ENCODE measurements around the gene ANO9. TPM values are rescaled to one million over a fixed set of nuclear protein-coding genes. Genes with fewer than 3 reads are reported as not detected.
A peak's percentile ranks its signal among the peaks of the same experiment; 100 is the strongest.

ANO9 gene
- total and polyA plus RNA-seq, 2 experiments from 2014 or later: 9.0 to 10.2 TPM

DNA sequence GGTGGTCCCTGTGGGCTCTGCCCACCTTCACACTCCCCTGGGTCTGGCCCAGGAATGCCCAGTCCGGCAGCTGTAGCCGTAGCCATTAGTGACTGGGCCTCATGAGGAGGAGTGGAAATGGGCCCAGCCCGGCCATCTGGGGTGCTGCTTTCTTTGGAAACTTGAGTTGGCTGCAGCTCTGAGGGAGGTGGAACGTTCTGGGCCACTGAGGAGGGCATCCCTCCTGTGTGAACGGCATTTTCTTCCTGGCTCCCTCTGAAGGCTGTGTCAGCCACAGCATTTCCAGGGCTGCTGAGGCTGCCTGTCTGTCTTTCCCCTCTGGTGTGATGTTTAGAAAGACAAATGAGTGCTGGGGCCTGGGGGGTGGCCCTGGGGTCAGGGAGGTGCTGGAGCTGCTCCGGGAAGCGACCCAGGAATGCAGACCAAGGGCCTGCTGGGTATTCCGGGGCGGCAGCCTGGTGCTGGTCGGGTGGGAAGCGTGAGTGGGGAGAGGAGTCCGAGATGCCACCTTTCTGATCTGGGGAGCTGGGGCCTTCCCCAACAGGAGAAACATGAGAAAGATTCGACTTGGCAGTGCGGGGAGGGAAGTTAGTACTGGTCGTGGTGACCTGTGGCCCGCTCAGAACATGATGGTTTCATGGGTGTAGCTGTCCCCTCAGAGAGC lies 35.4 kb upstream of the ANO9 start:
- H3K4me1 ChIP-seq (ENCODE audit: insufficient read depth): no peaks in the 10 kb centered on the region
- ATAC-seq: peak; percentile 25
- H3K79me2 ChIP-seq (replicated peaks; ENCODE audit: insufficient read depth): peaks cover 29% of the 10 kb centered on the region
- no peaks in the 10 kb centered on the region for H3K36me3 ChIP-seq (ENCODE audit: insufficient read depth)
- no peak for DNase-seq (ENCODE audit: low spot score)
- H3K27ac ChIP-seq (ENCODE audit: low read depth): no peak overlapping the region
- peaks cover 8% of the 10 kb centered on the region for H3F3A ChIP-seq (replicated peaks; ENCODE audit: low read depth)
- no peak overlapping the region for H3K4me3 Mint-ChIP-seq
- no peaks in the 10 kb centered on the region for H3K9me3 Mint-ChIP-seq
- peaks cover 3% of the 10 kb centered on the region for H3K4me1 Mint-ChIP-seq
- peaks cover 6% of the 10 kb centered on the region for H3K27me3 Mint-ChIP-seq (ENCODE audit: insufficient read depth, low read depth, poor library complexity)
- TF ChIP-seq, protein P1, sequence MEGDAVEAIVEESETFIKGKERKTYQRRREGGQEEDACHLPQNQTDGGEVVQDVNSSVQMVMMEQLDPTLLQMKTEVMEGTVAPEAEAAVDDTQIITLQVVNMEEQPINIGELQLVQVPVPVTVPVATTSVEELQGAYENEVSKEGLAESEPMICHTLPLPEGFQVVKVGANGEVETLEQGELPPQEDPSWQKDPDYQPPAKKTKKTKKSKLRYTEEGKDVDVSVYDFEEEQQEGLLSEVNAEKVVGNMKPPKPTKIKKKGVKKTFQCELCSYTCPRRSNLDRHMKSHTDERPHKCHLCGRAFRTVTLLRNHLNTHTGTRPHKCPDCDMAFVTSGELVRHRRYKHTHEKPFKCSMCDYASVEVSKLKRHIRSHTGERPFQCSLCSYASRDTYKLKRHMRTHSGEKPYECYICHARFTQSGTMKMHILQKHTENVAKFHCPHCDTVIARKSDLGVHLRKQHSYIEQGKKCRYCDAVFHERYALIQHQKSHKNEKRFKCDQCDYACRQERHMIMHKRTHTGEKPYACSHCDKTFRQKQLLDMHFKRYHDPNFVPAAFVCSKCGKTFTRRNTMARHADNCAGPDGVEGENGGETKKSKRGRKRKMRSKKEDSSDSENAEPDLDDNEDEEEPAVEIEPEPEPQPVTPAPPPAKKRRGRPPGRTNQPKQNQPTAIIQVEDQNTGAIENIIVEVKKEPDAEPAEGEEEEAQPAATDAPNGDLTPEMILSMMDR (conservative IDR thresholded peaks at IDR 0.05; ENCODE audit: low read depth in 2 of 2): no peak
- TF ChIP-seq EZH2phosphoT487 (IDR thresholded peaks at IDR 0.05; ENCODE audit: unreplicated experiment): no peak
- TF ChIP-seq POLR2AphosphoS5 (IDR thresholded peaks at IDR 0.05; ENCODE audit: low read depth): no peak
- TF ChIP-seq, protein P2, sequence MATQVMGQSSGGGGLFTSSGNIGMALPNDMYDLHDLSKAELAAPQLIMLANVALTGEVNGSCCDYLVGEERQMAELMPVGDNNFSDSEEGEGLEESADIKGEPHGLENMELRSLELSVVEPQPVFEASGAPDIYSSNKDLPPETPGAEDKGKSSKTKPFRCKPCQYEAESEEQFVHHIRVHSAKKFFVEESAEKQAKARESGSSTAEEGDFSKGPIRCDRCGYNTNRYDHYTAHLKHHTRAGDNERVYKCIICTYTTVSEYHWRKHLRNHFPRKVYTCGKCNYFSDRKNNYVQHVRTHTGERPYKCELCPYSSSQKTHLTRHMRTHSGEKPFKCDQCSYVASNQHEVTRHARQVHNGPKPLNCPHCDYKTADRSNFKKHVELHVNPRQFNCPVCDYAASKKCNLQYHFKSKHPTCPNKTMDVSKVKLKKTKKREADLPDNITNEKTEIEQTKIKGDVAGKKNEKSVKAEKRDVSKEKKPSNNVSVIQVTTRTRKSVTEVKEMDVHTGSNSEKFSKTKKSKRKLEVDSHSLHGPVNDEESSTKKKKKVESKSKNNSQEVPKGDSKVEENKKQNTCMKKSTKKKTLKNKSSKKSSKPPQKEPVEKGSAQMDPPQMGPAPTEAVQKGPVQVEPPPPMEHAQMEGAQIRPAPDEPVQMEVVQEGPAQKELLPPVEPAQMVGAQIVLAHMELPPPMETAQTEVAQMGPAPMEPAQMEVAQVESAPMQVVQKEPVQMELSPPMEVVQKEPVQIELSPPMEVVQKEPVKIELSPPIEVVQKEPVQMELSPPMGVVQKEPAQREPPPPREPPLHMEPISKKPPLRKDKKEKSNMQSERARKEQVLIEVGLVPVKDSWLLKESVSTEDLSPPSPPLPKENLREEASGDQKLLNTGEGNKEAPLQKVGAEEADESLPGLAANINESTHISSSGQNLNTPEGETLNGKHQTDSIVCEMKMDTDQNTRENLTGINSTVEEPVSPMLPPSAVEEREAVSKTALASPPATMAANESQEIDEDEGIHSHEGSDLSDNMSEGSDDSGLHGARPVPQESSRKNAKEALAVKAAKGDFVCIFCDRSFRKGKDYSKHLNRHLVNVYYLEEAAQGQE (IDR thresholded peaks at IDR 0.05; ENCODE audit: unreplicated experiment): no peak
- TF ChIP-seq ZNF331 (CRISPR knock-in tag; IDR thresholded peaks at IDR 0.05; ENCODE audit: low read depth): no peak
- no peak for TF ChIP-seq STAT1 (IDR thresholded peaks at IDR 0.05; ENCODE audit: unreplicated experiment)
- TF ChIP-seq, protein P3, sequence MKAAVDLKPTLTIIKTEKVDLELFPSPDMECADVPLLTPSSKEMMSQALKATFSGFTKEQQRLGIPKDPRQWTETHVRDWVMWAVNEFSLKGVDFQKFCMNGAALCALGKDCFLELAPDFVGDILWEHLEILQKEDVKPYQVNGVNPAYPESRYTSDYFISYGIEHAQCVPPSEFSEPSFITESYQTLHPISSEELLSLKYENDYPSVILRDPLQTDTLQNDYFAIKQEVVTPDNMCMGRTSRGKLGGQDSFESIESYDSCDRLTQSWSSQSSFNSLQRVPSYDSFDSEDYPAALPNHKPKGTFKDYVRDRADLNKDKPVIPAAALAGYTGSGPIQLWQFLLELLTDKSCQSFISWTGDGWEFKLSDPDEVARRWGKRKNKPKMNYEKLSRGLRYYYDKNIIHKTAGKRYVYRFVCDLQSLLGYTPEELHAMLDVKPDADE (IDR thresholded peaks at IDR 0.05): no peak
- TF ChIP-seq CREB1 (CRISPR knock-in tag; IDR thresholded peaks at IDR 0.05; ENCODE audit: low read depth): no peak
- no peak for TF ChIP-seq EZH2 (IDR thresholded peaks at IDR 0.05; ENCODE audit: low read depth, unreplicated experiment)
- TF ChIP-seq, protein P4, sequence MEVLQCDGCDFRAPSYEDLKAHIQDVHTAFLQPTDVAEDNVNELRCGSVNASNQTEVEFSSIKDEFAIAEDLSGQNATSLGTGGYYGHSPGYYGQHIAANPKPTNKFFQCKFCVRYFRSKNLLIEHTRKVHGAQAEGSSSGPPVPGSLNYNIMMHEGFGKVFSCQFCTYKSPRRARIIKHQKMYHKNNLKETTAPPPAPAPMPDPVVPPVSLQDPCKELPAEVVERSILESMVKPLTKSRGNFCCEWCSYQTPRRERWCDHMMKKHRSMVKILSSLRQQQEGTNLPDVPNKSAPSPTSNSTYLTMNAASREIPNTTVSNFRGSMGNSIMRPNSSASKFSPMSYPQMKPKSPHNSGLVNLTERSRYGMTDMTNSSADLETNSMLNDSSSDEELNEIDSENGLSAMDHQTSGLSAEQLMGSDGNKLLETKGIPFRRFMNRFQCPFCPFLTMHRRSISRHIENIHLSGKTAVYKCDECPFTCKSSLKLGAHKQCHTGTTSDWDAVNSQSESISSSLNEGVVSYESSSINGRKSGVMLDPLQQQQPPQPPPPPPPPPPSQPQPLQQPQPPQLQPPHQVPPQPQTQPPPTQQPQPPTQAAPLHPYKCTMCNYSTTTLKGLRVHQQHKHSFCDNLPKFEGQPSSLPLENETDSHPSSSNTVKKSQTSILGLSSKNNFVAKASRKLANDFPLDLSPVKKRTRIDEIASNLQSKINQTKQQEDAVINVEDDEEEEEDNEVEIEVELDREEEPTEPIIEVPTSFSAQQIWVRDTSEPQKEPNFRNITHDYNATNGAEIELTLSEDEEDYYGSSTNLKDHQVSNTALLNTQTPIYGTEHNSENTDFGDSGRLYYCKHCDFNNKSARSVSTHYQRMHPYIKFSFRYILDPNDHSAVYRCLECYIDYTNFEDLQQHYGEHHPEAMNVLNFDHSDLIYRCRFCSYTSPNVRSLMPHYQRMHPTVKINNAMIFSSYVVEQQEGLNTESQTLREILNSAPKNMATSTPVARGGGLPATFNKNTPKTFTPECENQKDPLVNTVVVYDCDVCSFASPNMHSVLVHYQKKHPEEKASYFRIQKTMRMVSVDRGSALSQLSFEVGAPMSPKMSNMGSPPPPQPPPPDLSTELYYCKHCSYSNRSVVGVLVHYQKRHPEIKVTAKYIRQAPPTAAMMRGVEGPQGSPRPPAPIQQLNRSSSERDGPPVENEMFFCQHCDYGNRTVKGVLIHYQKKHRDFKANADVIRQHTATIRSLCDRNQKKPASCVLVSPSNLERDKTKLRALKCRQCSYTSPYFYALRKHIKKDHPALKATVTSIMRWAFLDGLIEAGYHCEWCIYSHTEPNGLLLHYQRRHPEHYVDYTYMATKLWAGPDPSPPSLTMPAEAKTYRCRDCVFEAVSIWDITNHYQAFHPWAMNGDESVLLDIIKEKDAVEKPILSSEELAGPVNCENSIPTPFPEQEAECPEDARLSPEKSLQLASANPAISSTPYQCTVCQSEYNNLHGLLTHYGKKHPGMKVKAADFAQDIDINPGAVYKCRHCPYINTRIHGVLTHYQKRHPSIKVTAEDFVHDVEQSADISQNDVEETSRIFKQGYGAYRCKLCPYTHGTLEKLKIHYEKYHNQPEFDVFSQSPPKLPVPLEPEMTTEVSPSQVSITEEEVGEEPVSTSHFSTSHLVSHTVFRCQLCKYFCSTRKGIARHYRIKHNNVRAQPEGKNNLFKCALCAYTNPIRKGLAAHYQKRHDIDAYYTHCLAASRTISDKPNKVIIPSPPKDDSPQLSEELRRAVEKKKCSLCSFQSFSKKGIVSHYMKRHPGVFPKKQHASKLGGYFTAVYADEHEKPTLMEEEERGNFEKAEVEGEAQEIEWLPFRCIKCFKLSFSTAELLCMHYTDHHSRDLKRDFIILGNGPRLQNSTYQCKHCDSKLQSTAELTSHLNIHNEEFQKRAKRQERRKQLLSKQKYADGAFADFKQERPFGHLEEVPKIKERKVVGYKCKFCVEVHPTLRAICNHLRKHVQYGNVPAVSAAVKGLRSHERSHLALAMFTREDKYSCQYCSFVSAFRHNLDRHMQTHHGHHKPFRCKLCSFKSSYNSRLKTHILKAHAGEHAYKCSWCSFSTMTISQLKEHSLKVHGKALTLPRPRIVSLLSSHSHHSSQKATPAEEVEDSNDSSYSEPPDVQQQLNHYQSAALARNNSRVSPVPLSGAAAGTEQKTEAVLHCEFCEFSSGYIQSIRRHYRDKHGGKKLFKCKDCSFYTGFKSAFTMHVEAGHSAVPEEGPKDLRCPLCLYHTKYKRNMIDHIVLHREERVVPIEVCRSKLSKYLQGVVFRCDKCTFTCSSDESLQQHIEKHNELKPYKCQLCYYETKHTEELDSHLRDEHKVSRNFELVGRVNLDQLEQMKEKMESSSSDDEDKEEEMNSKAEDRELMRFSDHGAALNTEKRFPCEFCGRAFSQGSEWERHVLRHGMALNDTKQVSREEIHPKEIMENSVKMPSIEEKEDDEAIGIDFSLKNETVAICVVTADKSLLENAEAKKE (CRISPR knock-in tag; IDR thresholded peaks at IDR 0.05): no peak
- TF ChIP-seq JUNB (IDR thresholded peaks at IDR 0.05; ENCODE audit: unreplicated experiment): no peak
- no peak for TF ChIP-seq ZNF114 (CRISPR knock-in tag; IDR thresholded peaks at IDR 0.05)
- no peak for TF ChIP-seq NANOG (IDR thresholded peaks at IDR 0.05; ENCODE audit: borderline replicate concordance)
- H3K9me2 ChIP-seq (ENCODE audit: insufficient read depth): no peaks in the 10 kb centered on the region
- H3K4me2 ChIP-seq: no peak overlapping the region
- H3K27ac Mint-ChIP-seq: peak overlapping the region; percentile 67
- H3K36me3 Mint-ChIP-seq (ENCODE audit: low read depth): peaks cover 6% of the 10 kb centered on the region; the same call in 2 of the 3 replicates
- H4K20me1 ChIP-seq (replicated peaks; ENCODE audit: insufficient read depth): peaks cover 2% of the 10 kb centered on the region; the same call in 1 of the 2 replicates
- H3K4me3 ChIP-seq: no peak overlapping the region
- H2AFZ ChIP-seq: no peak overlapping the region
- H3K27me3 ChIP-seq (ENCODE audit: insufficient read depth): no peaks in the 10 kb centered on the region
